Immature natural killer cell (primary cell): ENCODE measurements around the gene VWDE. TPM values are rescaled to one million over a fixed set of nuclear protein-coding genes. Genes with fewer than 3 reads are reported as not detected.

Source experiments
- DNase-seq, 3 donors: peaks; one replicate each; pipeline ENCODE4 v3.0.0; 2022; ENCODE audit warnings: mixed read lengths in 1 of 3
- H3K27ac Mint-ChIP-seq, 6 donors: one replicate each; pipeline ENCODE4 v1.8.0; 2020; ENCODE audit warnings: mixed read lengths in 6 of 6, mild to moderate bottlenecking in 5 of 6, inconsistent platforms in 4 of 6, moderate library complexity in 3 of 6
- H3K27me3 Mint-ChIP-seq, 3 donors: one replicate each; pipeline ENCODE4 v1.8.0; 2020 to 2021; ENCODE audit warnings: low read depth in 3 of 3, mild to moderate bottlenecking in 3 of 3, mixed read lengths in 3 of 3, moderate library complexity in 3 of 3, inconsistent platforms in 1 of 3
- H3K36me3 Mint-ChIP-seq, 3 donors: one replicate each; pipeline ENCODE4 v1.8.0; 2020; ENCODE audit warnings: mixed read lengths in 3 of 3, inconsistent platforms in 2 of 3, mild to moderate bottlenecking in 2 of 3
- H3K4me1 Mint-ChIP-seq, 2 donors: one replicate each; pipeline ENCODE4 v1.8.0; 2020; ENCODE audit warnings: inconsistent platforms in 2 of 2, mild to moderate bottlenecking in 2 of 2, mixed read lengths in 2 of 2, moderate library complexity in 1 of 2
- H3K4me3 Mint-ChIP-seq, 5 donors: one replicate each; pipeline ENCODE4 v1.8.0; 2020; ENCODE audit warnings: mild to moderate bottlenecking in 5 of 5, mixed read lengths in 5 of 5, inconsistent platforms in 3 of 5, moderate library complexity in 3 of 5
- H3K9me3 Mint-ChIP-seq, 6 donors: one replicate each; pipeline ENCODE4 v1.8.0; 2020; ENCODE audit warnings: mild to moderate bottlenecking in 6 of 6, mixed read lengths in 6 of 6, inconsistent platforms in 4 of 6, moderate library complexity in 3 of 6
- polyA plus RNA-seq, 3 donors: library from polyadenylated mRNA; unstranded; fragments of 300-500 nt; fragmentation: Illumina TruSeq; gene quantifications; one replicate each; pipeline ENCODE4 v1.2.3, GENCODE V29; 2021

VWDE gene
- polyA plus RNA-seq, 3 donors from 2014 or later = 0.11 TPM; not detected in 2

- Mint-ChIP-seq H3K36me3 (no peaks in the 10 kb centered on the region), H3K9me3 (peaks cover 0 to 2% (median 0%) of the 10 kb centered on the region in 6 donors), H3K27ac (no peak overlapping the region)
Measured at GRCh38 chr7:12350971-12351370, 52.7 kb downstream of the VWDE start.

GRCh38 chr7:12337095-12337494, 66.6 kb downstream of the VWDE start:
- no peak overlapping the region for H3K27ac Mint-ChIP-seq
- no peak for DNase-seq
- H3K4me1 Mint-ChIP-seq = no peaks in the 10 kb centered on the region

More at GRCh38 chr7:12350971-12351370, 52.7 kb downstream of the VWDE start:
- Mint-ChIP-seq H3K4me1 (peaks cover 13 to 31% of the 10 kb centered on the region in 2 donors), H3K27me3 (peaks cover 0 to 2% (median 0%) of the 10 kb centered on the region in 3 donors), H3K4me3 (no peak overlapping the region)
- DNase-seq = no peak

GRCh38 chr7:12328888-12329770, 74.5 kb downstream of the VWDE start:
- no peak overlapping the region for H3K4me3 Mint-ChIP-seq
- DNase-seq = no peak
- H3K27me3 Mint-ChIP-seq = peaks cover 0 to 2% (median 0%) of the 10 kb centered on the region in 3 donors

More at GRCh38 chr7:12337095-12337494, 66.6 kb downstream of the VWDE start:
- Mint-ChIP-seq H3K4me3 (no peak overlapping the region), H3K36me3 (no peaks in the 10 kb centered on the region), H3K9me3 (no peaks in the 10 kb centered on the region), H3K27me3 (peaks cover 0 to 3% (median 0%) of the 10 kb centered on the region in 3 donors)

GRCh38 chr7:12327922-12328321, 75.7 kb downstream of the VWDE start:
- no peaks in the 10 kb centered on the region for H3K4me1 Mint-ChIP-seq
- peaks cover 0 to 2% (median 0%) of the 10 kb centered on the region in 3 donors for H3K27me3 Mint-ChIP-seq
- H3K4me3 Mint-ChIP-seq = no peak overlapping the region
- no peak overlapping the region for H3K27ac Mint-ChIP-seq
- DNase-seq = no peak
- no peaks in the 10 kb centered on the region for H3K36me3 Mint-ChIP-seq
- H3K9me3 Mint-ChIP-seq = no peaks in the 10 kb centered on the region

More at GRCh38 chr7:12328888-12329770, 74.5 kb downstream of the VWDE start:
- Mint-ChIP-seq H3K27ac (no peak overlapping the region), H3K4me1 (no peaks in the 10 kb centered on the region), H3K9me3 (no peaks in the 10 kb centered on the region), H3K36me3 (no peaks in the 10 kb centered on the region)

GRCh38 chr7:12325646-12326045, 78.0 kb downstream of the VWDE start:
- Mint-ChIP-seq H3K27me3 (peaks cover 0 to 2% (median 0%) of the 10 kb centered on the region in 3 donors), H3K4me3 (no peak overlapping the region), H3K9me3 (no peaks in the 10 kb centered on the region), H3K36me3 (no peaks in the 10 kb centered on the region), H3K4me1 (no peaks in the 10 kb centered on the region), H3K27ac (no peak overlapping the region)
- DNase-seq = no peak

GRCh38 chr7:12323415-12323814, 80.2 kb downstream of the VWDE start:
- H3K27ac Mint-ChIP-seq = no peak overlapping the region
- no peak overlapping the region for H3K4me3 Mint-ChIP-seq
- no peaks in the 10 kb centered on the region for H3K27me3 Mint-ChIP-seq
- no peaks in the 10 kb centered on the region for H3K36me3 Mint-ChIP-seq
- H3K4me1 Mint-ChIP-seq = no peaks in the 10 kb centered on the region
- DNase-seq = no peak
- no peaks in the 10 kb centered on the region for H3K9me3 Mint-ChIP-seq

- Mint-ChIP-seq H3K27me3 (no peaks in the 10 kb centered on the region), H3K9me3 (no peaks in the 10 kb centered on the region), H3K36me3 (no peaks in the 10 kb centered on the region), H3K4me3 (no peak overlapping the region), H3K27ac (no peak overlapping the region), H3K4me1 (no peaks in the 10 kb centered on the region)
- DNase-seq = no peak
Measured at GRCh38 chr7:12322903-12323300, 80.8 kb downstream of the VWDE start.

GRCh38 chr7:12322284-12322902, 81.3 kb downstream of the VWDE start:
- H3K36me3 Mint-ChIP-seq = no peaks in the 10 kb centered on the region
- H3K27me3 Mint-ChIP-seq = no peaks in the 10 kb centered on the region
- H3K4me3 Mint-ChIP-seq = no peak overlapping the region
- no peaks in the 10 kb centered on the region for H3K4me1 Mint-ChIP-seq
- H3K9me3 Mint-ChIP-seq = no peaks in the 10 kb centered on the region
- H3K27ac Mint-ChIP-seq = no peak overlapping the region
- peak; percentile 5 to 28 (median 19) for DNase-seq

GRCh38 chr7:12320987-12321647, 82.5 kb downstream of the VWDE start:
- no peak for DNase-seq
- Mint-ChIP-seq H3K4me3 (no peak overlapping the region), H3K36me3 (no peaks in the 10 kb centered on the region), H3K9me3 (no peaks in the 10 kb centered on the region), H3K4me1 (no peaks in the 10 kb centered on the region), H3K27ac (no peak overlapping the region), H3K27me3 (no peaks in the 10 kb centered on the region)

- H3K27me3 Mint-ChIP-seq = no peaks in the 10 kb centered on the region
- no peaks in the 10 kb centered on the region for H3K36me3 Mint-ChIP-seq
- H3K27ac Mint-ChIP-seq = no peak overlapping the region
- no peak for DNase-seq
- H3K4me3 Mint-ChIP-seq = no peak overlapping the region
- no peaks in the 10 kb centered on the region for H3K9me3 Mint-ChIP-seq
- no peaks in the 10 kb centered on the region for H3K4me1 Mint-ChIP-seq
Measured at GRCh38 chr7:12320241-12320986, 83.3 kb downstream of the VWDE start.

- Mint-ChIP-seq H3K4me3 (no peak overlapping the region), H3K36me3 (no peaks in the 10 kb centered on the region), H3K9me3 (no peaks in the 10 kb centered on the region), H3K27me3 (no peaks in the 10 kb centered on the region), H3K4me1 (no peaks in the 10 kb centered on the region), H3K27ac (no peak overlapping the region)
- no peak for DNase-seq
Measured at GRCh38 chr7:12317675-12318074, 86.0 kb downstream of the VWDE start.

GRCh38 chr7:12316925-12317324, 86.7 kb downstream of the VWDE start:
- no peaks in the 10 kb centered on the region for H3K4me1 Mint-ChIP-seq
- no peak overlapping the region for H3K27ac Mint-ChIP-seq
- no peaks in the 10 kb centered on the region for H3K36me3 Mint-ChIP-seq
- DNase-seq = no peak
- no peaks in the 10 kb centered on the region for H3K27me3 Mint-ChIP-seq
- no peaks in the 10 kb centered on the region for H3K9me3 Mint-ChIP-seq
- no peak overlapping the region for H3K4me3 Mint-ChIP-seq

- no peak for DNase-seq
- Mint-ChIP-seq H3K27ac (no peak overlapping the region), H3K4me3 (no peak overlapping the region), H3K9me3 (no peaks in the 10 kb centered on the region), H3K27me3 (no peaks in the 10 kb centered on the region), H3K36me3 (no peaks in the 10 kb centered on the region), H3K4me1 (no peaks in the 10 kb centered on the region)
Measured at GRCh38 chr7:12315049-12315448, 88.6 kb downstream of the VWDE start.
